ENCODE data around the gene SLC8A3.

SLC8A3 gene

GRCh38 chr14:70033116-70033515 is 155.6 kb downstream of the SLC8A3 start:
- no peak for TF ChIP-seq CTCF (IDR thresholded peaks at IDR 0.05; ENCODE audit: extremely low read depth, insufficient read depth, missing control alignments)
- in situ Hi-C loops (cut with MboI; ENCODE audit: low pct_unique_long_range_greater_than_20kb, low sequenced_read_pairs, unreplicated experiment): loop anchor here (25.0 kb wide), 1 partner anchor 446 kb away; no protein-coding TSS in a partner anchor

GRCh38 chr14:70032447-70032846 is 156.3 kb downstream of the SLC8A3 start:
- no peak for DNase-seq (ENCODE audit: low spot score)
- TF ChIP-seq CTCF (IDR thresholded peaks at IDR 0.05; ENCODE audit: extremely low read depth, insufficient read depth, missing control alignments): no peak
- in situ Hi-C loops (cut with MboI; ENCODE audit: low pct_unique_long_range_greater_than_20kb, low sequenced_read_pairs, unreplicated experiment): loop anchor here (25.0 kb wide), 1 partner anchor 445 kb away; no protein-coding TSS in a partner anchor

More at GRCh38 chr14:70033116-70033515, 155.6 kb downstream of the SLC8A3 start:
- no peak for DNase-seq (ENCODE audit: low spot score)

- no peak for DNase-seq (ENCODE audit: low spot score)
- in situ Hi-C loops (cut with MboI; ENCODE audit: low pct_unique_long_range_greater_than_20kb, low sequenced_read_pairs, unreplicated experiment): loop anchor here (25.0 kb wide), 1 partner anchor 445 kb away; no protein-coding TSS in a partner anchor
- no peak for TF ChIP-seq CTCF (IDR thresholded peaks at IDR 0.05; ENCODE audit: extremely low read depth, insufficient read depth, missing control alignments)
Observed at GRCh38 chr14:70032016-70032415, 156.7 kb downstream of the SLC8A3 start.

- in situ Hi-C loops (cut with MboI; ENCODE audit: low pct_unique_long_range_greater_than_20kb, low sequenced_read_pairs, unreplicated experiment): loop anchor here (10.0 to 25.0 kb wide), 2 partner anchors 215 to 442 kb away; no protein-coding TSS in a partner anchor
- DNase-seq (ENCODE audit: low spot score): no peak
- TF ChIP-seq CTCF (IDR thresholded peaks at IDR 0.05; ENCODE audit: extremely low read depth, insufficient read depth, missing control alignments): no peak
Observed at GRCh38 chr14:70029296-70030132, 159.2 kb downstream of the SLC8A3 start.

GRCh38 chr14:70027785-70028428 is 160.8 kb downstream of the SLC8A3 start:
- peak; percentile 84 for DNase-seq (ENCODE audit: low spot score)
- peak; percentile 97 for TF ChIP-seq CTCF (IDR thresholded peaks at IDR 0.05; ENCODE audit: extremely low read depth, insufficient read depth, missing control alignments)
- in situ Hi-C loops (cut with MboI; ENCODE audit: low pct_unique_long_range_greater_than_20kb, low sequenced_read_pairs, unreplicated experiment): loop anchor here (10.0 to 25.0 kb wide), 2 partner anchors 213 to 441 kb away; no protein-coding TSS in a partner anchor

- no peak for DNase-seq (ENCODE audit: low spot score)
- no peak for TF ChIP-seq CTCF (IDR thresholded peaks at IDR 0.05; ENCODE audit: extremely low read depth, insufficient read depth, missing control alignments)
Observed at GRCh38 chr14:70023871-70024270, 164.9 kb downstream of the SLC8A3 start.

More at GRCh38 chr14:70023871-70024270, 164.9 kb downstream of the SLC8A3 start:
- in situ Hi-C loops (cut with MboI; ENCODE audit: low pct_unique_long_range_greater_than_20kb, low sequenced_read_pairs, unreplicated experiment): loop anchor here (10.0 kb wide), 1 partner anchor 209 kb away; no protein-coding TSS in a partner anchor

Measured in GM13977 (cell line).